NCI-H1092 (cell line): ENCODE data around the gene S100P.
"Not testable (repeated sequence)": the region's sequence is repeated elsewhere in the genome, so short reads cannot be mapped to it uniquely, and the experiment has no call there.

ENCODE experiments used
- DNase-seq: peaks from one replicate; lab custom pipeline; 2025; lab: John Stamatoyannopoulos, UW

Gene S100P

GRCh38 chr4:6693231-6694176 lies at the start of gene S100P:
S100P (plus strand) TSS chr4:6693878; CDS start chr4:6693933, 55 bp downstream.
- DNase-seq, result no peak

- no peak for DNase-seq
Measured at GRCh38 chr4:6644792-6645530, 48.7 kb upstream of the S100P start.

GRCh38 chr4:6647169-6647568 lies 46.5 kb upstream of the S100P start:
- DNase-seq, result no peak

GRCh38 chr4:6647582-6648230 lies 46.0 kb upstream of the S100P start:
- DNase-seq, result no peak

- no peak for DNase-seq
Measured at GRCh38 chr4:6649216-6649615, 44.5 kb upstream of the S100P start.

- not testable (repeated sequence) for DNase-seq
Measured at GRCh38 chr4:6654211-6654610, 39.5 kb upstream of the S100P start.

- not testable (repeated sequence) for DNase-seq
Measured at GRCh38 chr4:6655291-6655690, 38.4 kb upstream of the S100P start.

GRCh38 chr4:6655924-6656323 lies 37.8 kb upstream of the S100P start:
- DNase-seq, result no peak

GRCh38 chr4:6657242-6658208 lies 36.2 kb upstream of the S100P start:
- DNase-seq, result no peak

- DNase-seq, result no peak
Measured at GRCh38 chr4:6658209-6658595, 35.5 kb upstream of the S100P start.

GRCh38 chr4:6658597-6659075 lies 35.0 kb upstream of the S100P start:
- no peak for DNase-seq

GRCh38 chr4:6659897-6660296 lies 33.8 kb upstream of the S100P start:
- DNase-seq, result no peak

- no peak for DNase-seq
Measured at GRCh38 chr4:6660430-6660829, 33.2 kb upstream of the S100P start.

GRCh38 chr4:6662591-6662990 lies 31.1 kb upstream of the S100P start:
- no peak for DNase-seq

GRCh38 chr4:6663596-6664393 lies 29.9 kb upstream of the S100P start:
- DNase-seq, result no peak

- no peak for DNase-seq
Measured at GRCh38 chr4:6665320-6665654, 28.4 kb upstream of the S100P start.

GRCh38 chr4:6668391-6668790 lies 25.3 kb upstream of the S100P start:
- DNase-seq, result no peak

- no peak for DNase-seq
Measured at GRCh38 chr4:6671648-6672047, 22.0 kb upstream of the S100P start.

- no peak for DNase-seq
Measured at GRCh38 chr4:6672131-6672530, 21.5 kb upstream of the S100P start.

GRCh38 chr4:6672541-6673190 lies 21.0 kb upstream of the S100P start:
- not testable (repeated sequence) for DNase-seq
